ENCODE measurements around the gene PPP2R2C. TPM values are rescaled to one million over a fixed set of nuclear protein-coding genes. Genes with fewer than 3 reads are reported as not detected.

PPP2R2C gene
- total RNA-seq, 1 experiment from 2014 or later, result 9.5 TPM

GRCh38 chr4:6277139-6277802, 195.1 kb downstream of the PPP2R2C start:
- H2AFZ ChIP-seq (ENCODE audit: low read length), result no peak overlapping the region

DNA sequence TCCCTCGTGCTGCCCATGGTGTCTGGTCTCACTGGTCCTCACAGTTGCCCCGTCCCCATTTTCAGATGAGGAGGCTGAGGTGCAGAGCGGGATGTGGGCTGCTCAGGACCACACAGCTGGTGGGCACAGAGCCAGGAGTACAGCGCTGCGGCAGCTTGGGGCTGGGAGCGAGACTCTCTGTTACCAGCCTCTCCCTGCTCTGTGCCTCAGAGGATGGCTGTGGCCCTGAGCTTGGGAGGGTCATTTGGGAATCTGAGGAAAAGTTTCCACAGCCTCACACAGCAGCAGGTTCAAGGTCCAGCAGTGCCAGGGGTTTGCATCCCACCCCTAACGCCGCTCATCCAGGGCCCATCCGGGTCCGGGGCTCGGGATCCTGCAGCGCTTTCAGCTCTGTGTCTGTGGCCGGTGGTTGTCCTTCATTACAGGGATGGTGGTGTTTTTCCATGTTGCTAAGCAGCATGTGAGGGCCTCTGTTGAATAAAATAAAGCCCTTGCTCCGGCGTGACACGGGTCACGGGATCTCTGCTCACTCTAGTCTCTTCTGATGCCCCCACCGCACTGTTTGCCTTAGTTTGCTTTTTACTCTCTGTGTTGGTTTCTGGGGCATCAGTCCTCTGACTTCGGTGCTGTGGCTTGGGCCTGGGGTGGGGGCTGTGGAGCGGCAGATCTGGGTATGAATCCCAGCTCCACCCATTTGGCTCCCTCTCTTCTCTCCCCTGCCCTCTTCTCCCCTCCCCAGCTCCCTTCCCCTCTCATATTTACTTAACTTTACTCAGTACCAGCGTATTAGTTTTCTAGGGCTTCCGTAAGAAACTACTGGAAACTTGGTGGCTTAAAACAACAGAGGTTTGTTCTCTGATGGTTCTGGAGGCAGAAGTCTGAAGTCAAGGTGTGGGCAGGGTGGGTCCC, 196.3 kb downstream of the PPP2R2C start:
- DNase-seq (no peak), ATAC-seq (no peak)
- no peak overlapping the region for H3K27ac ChIP-seq (ENCODE audit: low read length)
- H3K79me2 ChIP-seq (ENCODE audit: low read length), result peaks cover 36% of the 10 kb centered on the region
- POLR2A ChIA-PET (ENCODE audit: unreplicated experiment), result no interaction called here
- no peaks in the 10 kb centered on the region for H3K36me3 ChIP-seq (ENCODE audit: low read depth, low read length)
- no peak overlapping the region for H3K4me3 ChIP-seq (ENCODE audit: low read length)
- H3K4me2 ChIP-seq (ENCODE audit: low read length), result no peak overlapping the region
- BruUV-seq (replicated peaks), result no TSS peak
- no peak overlapping the region for H2AFZ ChIP-seq (ENCODE audit: low read length)
- H4K20me1 ChIP-seq (ENCODE audit: low read length), result no peaks in the 10 kb centered on the region
- H3K27me3 ChIP-seq (ENCODE audit: low read length), result no peaks in the 10 kb centered on the region
- no peaks in the 10 kb centered on the region for H3K9me3 ChIP-seq (ENCODE audit: low read length)
- intact Hi-C loops (cut with micrococcal nuclease), result no loop called here
- CTCF ChIA-PET, result no interaction called here
- peaks cover 28% of the 10 kb centered on the region for H3K4me1 ChIP-seq (ENCODE audit: insufficient read depth, low read length)
- no peak for TF ChIP-seq EZH2 (IDR thresholded peaks at IDR 0.05; ENCODE audit: low read length, unreplicated experiment)
- TF ChIP-seq CTCF (conservative IDR thresholded peaks at IDR 0.05; ENCODE audit: low read depth, low read length), result no peak
- no peaks in the 10 kb centered on the region for H3F3A ChIP-seq (ENCODE audit: low read length, unreplicated experiment)
- H3K9ac ChIP-seq (ENCODE audit: low read length), result no peak overlapping the region
- H3K9me2 ChIP-seq (replicated peaks; ENCODE audit: low read length), result no peaks in the 10 kb centered on the region

More at GRCh38 chr4:6277139-6277802, 195.1 kb downstream of the PPP2R2C start:
- no TSS peak for BruUV-seq (replicated peaks)
- Histone ChIP-seq H3K27ac (ENCODE audit: low read length) (no peak overlapping the region), H4K20me1 (ENCODE audit: low read length) (no peaks in the 10 kb centered on the region), H3F3A (ENCODE audit: low read length, unreplicated experiment) (no peaks in the 10 kb centered on the region), H3K79me2 (ENCODE audit: low read length) (peaks cover 25% of the 10 kb centered on the region), H3K9ac (ENCODE audit: low read length) (no peak overlapping the region), H3K9me2 (replicated peaks; ENCODE audit: low read length) (no peaks in the 10 kb centered on the region), H3K4me1 (ENCODE audit: insufficient read depth, low read length) (peaks cover 17% of the 10 kb centered on the region), H3K36me3 (ENCODE audit: low read depth, low read length) (no peaks in the 10 kb centered on the region), H3K27me3 (ENCODE audit: low read length) (no peaks in the 10 kb centered on the region), H3K9me3 (ENCODE audit: low read length) (no peaks in the 10 kb centered on the region), H3K4me2 (ENCODE audit: low read length) (no peak overlapping the region), H3K4me3 (ENCODE audit: low read length) (no peak overlapping the region)
- intact Hi-C loops (cut with micrococcal nuclease), result no loop called here
- ATAC-seq (no peak), DNase-seq (no peak)
- TF ChIP-seq EZH2phosphoT487 (IDR thresholded peaks at IDR 0.05; ENCODE audit: borderline replicate concordance, low read length) (no peak), EZH2 (IDR thresholded peaks at IDR 0.05; ENCODE audit: low read length, unreplicated experiment) (no peak), CTCF (conservative IDR thresholded peaks at IDR 0.05; ENCODE audit: low read depth, low read length) (no peak)
- ChIA-PET POLR2A (ENCODE audit: unreplicated experiment) (no interaction called here), CTCF (no interaction called here)

GRCh38 chr4:6275351-6275750, 197.1 kb downstream of the PPP2R2C start:
- Histone ChIP-seq H3K4me1 (ENCODE audit: insufficient read depth, low read length) (peaks cover 36% of the 10 kb centered on the region), H3K4me2 (ENCODE audit: low read length) (no peak overlapping the region), H2AFZ (ENCODE audit: low read length) (no peak overlapping the region), H3K4me3 (ENCODE audit: low read length) (no peak overlapping the region), H3K79me2 (ENCODE audit: low read length) (peaks cover 44% of the 10 kb centered on the region), H3K27me3 (ENCODE audit: low read length) (no peaks in the 10 kb centered on the region), H3K9me2 (replicated peaks; ENCODE audit: low read length) (no peaks in the 10 kb centered on the region), H3K36me3 (ENCODE audit: low read depth, low read length) (no peaks in the 10 kb centered on the region), H3K9me3 (ENCODE audit: low read length) (no peaks in the 10 kb centered on the region), H4K20me1 (ENCODE audit: low read length) (no peaks in the 10 kb centered on the region), H3K27ac (ENCODE audit: low read length) (no peak overlapping the region), H3K9ac (ENCODE audit: low read length) (no peak overlapping the region), H3F3A (ENCODE audit: low read length, unreplicated experiment) (no peaks in the 10 kb centered on the region)
- ChIA-PET CTCF (interaction anchor here (0.6 kb wide), 1 partner anchor 22 kb away, joined by 3 read pairs; no protein-coding TSS in a partner anchor), POLR2A (ENCODE audit: unreplicated experiment) (no interaction called here)
- DNase-seq, result no peak
- intact Hi-C loops (cut with micrococcal nuclease), result no loop called here
- no TSS peak for BruUV-seq (replicated peaks)
- TF ChIP-seq CTCF (conservative IDR thresholded peaks at IDR 0.05; ENCODE audit: low read depth, low read length), result no peak
- TF ChIP-seq EZH2 (IDR thresholded peaks at IDR 0.05; ENCODE audit: low read length, unreplicated experiment), result no peak
- no peak for TF ChIP-seq EZH2phosphoT487 (IDR thresholded peaks at IDR 0.05; ENCODE audit: borderline replicate concordance, low read length)
- no peak for ATAC-seq

Data from PC-3 (cell line).